22Rv1 (cell line): ENCODE results near the gene RALGAPA1.

Source experiments
- ZFX ChIP-seq: fragments of 450-650 bp; IDR thresholded peaks from 2 replicates; pipeline ENCODE4 v1.6.1; 2017; ENCODE audit warnings: antibody characterized with exemption, borderline replicate concordance
- TF ChIP-seq, protein P1 (sequence below): fragments of 450-650 bp; IDR thresholded peaks from 2 replicates; pipeline ENCODE4 v1.5.1; 2017; ENCODE audit warnings: mild to moderate bottlenecking

DNA sequence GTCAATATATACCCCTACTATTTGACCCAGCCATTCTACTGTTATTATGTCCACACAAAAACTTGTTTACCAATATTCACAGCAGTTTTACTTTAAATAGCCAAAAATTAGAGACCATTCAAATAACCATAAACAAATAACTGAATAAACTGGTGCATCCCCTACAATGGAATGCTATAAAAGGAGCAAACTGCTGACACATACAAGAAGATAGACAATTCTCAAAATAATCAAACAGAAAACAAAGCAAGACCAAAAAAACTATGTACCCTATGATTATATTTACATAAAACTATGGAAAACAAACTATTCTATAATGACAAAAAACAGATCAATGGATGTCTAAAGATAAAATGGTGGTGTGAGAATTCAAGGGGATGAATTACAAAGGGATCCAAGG, 54.4 kb downstream of the RALGAPA1 start:
- no peak for TF ChIP-seq ZFX
- TF ChIP-seq, protein P1, sequence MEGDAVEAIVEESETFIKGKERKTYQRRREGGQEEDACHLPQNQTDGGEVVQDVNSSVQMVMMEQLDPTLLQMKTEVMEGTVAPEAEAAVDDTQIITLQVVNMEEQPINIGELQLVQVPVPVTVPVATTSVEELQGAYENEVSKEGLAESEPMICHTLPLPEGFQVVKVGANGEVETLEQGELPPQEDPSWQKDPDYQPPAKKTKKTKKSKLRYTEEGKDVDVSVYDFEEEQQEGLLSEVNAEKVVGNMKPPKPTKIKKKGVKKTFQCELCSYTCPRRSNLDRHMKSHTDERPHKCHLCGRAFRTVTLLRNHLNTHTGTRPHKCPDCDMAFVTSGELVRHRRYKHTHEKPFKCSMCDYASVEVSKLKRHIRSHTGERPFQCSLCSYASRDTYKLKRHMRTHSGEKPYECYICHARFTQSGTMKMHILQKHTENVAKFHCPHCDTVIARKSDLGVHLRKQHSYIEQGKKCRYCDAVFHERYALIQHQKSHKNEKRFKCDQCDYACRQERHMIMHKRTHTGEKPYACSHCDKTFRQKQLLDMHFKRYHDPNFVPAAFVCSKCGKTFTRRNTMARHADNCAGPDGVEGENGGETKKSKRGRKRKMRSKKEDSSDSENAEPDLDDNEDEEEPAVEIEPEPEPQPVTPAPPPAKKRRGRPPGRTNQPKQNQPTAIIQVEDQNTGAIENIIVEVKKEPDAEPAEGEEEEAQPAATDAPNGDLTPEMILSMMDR: no peak
